ENCODE data around the gene PEX14.

Gene PEX14

DNA sequence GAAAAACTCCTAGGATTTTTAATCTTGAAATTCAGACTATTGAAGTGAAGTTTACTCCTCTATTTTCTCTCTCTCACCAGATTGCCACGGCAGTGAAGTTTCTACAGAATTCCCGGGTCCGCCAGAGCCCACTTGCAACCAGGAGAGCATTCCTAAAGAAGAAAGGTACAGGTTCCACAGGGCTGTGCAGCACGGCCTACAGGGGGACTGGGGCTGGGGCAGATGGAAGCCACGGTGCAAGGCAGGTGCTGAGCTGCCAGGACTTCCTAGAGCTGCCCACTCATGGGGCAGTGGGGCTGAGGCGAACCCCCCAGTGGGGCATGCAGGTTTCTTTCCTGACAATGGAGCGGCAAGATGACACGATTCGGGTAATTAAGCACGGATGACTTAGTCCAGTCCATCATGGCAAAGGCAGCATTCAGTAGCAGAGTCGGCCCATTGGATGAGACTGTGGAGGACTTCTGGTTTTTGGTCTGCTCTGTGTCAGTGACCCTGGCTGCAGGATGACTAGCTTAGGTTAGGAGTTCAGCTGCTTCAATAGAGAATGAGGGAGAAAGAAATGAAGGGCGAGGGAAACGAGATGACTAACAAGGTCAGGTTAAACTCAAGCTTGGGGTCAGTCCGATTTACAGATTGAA is 61.5 kb downstream of the PEX14 start:
- DNase-seq (ENCODE audit: low read depth) = no peak
- H3K4me3 ChIP-seq (ENCODE audit: low read depth, low read length) = no peak overlapping the region

DNA sequence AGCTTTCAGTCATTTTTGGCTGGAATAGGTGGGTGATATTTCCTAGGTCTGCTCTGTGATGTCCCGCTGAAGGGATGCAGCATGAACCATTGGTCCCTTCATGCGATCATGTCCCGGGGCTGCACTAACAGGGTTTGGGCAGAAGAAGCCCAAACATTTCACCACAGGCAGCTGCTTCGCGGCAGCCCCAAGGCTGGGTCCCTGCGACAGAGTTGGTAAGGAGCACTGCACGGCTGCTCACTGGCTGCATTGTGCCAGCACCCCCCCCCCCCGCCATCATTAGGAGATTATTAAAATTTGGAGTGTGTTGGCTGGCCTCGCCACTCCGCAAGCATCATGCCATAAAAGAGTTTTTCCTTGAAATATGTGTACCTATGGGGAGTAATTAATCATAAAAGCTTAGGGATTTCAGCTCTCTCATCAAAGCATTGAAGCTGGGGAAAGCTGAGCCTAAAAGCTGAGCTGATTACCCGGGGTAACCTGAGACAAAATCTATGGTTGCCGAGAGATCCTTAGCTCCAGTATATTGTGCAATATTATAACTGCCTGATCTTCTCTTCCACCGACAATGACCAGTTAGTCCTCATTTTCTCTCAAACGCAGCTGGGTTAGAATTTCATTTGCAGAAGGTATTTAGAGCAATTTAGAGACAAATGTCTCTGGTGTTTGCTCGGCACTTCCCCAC is 62.5 kb downstream of the PEX14 start:
- no peak for DNase-seq (ENCODE audit: low read depth)
- H3K4me3 ChIP-seq (ENCODE audit: low read depth, low read length) = no peak overlapping the region

DNA sequence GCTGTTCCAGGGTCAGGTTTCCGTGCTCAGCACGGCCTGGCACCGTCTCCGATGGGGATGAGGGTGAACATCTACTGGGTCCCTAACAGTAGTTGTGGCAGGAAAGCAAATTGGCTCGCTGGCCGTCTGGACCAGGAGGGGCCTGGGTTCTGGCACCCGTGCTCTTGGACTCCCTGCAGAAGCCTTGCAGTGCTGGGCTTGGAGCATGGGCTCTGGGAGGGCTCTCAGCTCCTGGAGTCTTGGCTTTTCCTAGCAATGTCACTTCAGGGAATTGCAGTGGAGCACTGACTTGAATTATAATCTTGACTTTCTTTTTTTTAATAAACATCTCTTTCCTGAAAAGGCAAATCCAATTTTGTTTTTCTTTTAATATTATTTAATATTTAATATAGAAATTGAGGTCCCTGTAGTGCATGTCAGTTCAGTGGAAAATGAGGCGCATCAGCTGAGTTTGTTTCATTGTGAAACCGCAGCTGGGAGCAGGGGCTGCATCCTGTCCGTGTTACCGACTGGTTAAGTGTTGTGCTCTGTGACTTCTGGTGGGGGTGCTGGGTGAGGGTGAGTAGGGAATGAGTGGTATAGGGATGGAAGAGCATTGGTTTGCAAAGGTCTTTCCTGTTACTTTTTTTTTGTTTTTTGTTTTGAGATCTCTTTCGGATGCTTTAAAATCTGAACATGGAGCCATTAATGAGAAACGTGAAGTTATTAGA is 64.1 kb downstream of the PEX14 start:
- no peak for DNase-seq (ENCODE audit: low read depth)
- H3K4me3 ChIP-seq (ENCODE audit: low read depth, low read length) = no peak overlapping the region

DNA sequence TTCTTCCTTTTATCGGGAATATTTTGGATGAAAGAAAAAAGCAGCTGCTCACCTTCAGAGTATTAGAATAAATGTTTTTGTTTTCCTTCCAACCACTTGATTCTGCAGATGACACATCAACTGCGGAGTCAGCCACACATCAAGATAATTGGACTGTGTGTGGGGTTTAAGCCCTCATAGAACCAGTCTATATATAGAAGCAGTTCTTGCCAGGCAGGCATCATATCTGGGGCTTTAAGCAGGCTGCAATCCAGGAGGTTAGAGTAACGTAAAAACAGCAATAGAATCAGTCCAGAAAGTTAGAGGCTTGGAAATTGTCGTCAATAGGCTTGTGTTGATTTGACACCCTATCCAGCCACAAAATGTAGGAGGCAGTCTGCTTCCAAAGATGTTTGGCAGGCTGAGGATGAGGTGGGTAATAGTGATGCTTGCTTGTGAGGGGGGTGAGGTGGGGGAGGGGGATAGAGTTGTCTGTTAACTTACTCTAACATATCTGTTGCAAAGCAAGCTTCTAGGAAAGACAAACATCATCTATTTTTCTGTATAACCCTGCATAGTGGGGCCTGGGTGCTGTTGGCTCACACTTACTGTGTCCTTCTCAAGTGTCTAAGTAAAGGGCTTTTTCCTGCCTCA is 64.8 kb downstream of the PEX14 start:
- DNase-seq (ENCODE audit: low read depth) = no peak
- H3K4me3 ChIP-seq (ENCODE audit: low read depth, low read length) = no peak overlapping the region

DNA sequence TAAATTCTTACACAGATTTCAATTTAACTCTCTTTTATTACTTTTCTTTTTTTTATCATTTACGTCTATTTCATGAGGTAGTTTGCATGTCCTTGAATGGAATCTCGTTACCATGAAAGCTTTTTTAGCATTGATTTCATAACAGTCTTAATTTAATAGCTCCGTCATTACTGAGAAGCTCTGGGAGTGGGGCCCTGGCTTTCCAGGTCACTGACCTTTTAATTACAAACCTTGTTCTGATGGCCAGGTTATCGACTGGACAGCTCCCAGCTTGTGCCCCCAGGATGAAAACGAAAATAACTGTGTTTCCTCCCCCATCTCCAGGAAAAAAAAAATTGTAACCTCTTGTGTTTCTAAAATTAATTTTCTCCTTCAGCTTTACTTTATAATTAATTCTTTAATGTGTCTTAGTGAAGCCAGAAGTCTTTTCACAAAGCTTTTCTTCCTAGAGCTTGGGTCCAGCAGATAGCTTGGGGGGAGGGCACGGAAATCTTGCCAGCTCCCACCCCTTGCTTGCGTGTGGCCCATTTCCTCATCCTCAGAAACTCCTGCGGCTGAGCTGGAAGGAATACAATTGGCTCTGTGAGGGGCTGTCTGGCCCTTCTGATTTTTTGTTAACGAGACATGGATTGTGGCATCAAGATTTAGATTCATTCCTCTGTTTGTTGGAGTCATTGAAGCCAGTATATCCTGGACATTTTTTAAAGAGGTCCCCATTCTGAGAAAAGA is 65.7 kb downstream of the PEX14 start:
- DNase-seq (ENCODE audit: low read depth) = no peak
- H3K4me3 ChIP-seq (ENCODE audit: low read depth, low read length) = no peak overlapping the region

DNA sequence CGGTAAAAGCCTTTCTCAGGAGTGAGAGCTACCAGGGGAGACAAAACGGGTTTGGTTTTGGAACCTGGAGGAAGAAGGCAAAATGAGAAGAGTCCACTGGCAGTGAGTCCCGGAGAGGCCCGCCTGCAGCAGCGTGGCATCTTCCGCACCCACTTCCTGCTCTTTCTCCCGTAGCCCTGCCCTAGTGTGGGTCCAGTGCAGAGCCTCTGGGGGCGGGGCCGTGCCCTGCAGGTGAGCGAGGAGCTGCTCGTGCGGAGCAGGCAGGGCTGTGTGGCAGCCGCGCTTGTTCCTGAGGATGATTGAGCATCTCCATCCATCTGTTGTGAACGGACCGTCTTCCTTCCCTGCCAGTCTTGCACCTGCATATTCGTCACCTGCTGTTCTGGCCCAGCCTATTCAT is 66.5 kb downstream of the PEX14 start:
- H3K4me3 ChIP-seq (ENCODE audit: low read depth, low read length) = no peak overlapping the region
- DNase-seq (ENCODE audit: low read depth) = no peak

DNA sequence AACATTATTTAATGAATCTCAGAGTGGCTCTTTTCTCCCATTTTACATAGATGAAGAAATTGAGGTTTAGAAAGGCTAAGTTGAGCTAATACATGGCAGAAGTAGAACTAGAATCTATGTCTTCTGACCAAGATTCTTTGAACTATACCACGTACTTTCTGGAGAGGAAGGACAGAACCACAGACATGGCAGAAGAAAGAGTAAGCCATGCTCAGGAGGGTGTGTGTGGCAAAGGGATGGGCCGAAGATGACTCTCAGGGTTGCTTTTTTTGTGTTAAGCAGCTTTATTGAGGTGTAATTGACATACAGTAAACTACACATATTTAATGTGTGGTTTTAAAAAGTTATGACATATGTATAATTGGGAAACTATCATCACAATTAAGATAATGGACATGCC is 69.5 kb downstream of the PEX14 start:
- no peak overlapping the region for H3K4me3 ChIP-seq (ENCODE audit: low read depth, low read length)
- DNase-seq (ENCODE audit: low read depth) = no peak

DNA sequence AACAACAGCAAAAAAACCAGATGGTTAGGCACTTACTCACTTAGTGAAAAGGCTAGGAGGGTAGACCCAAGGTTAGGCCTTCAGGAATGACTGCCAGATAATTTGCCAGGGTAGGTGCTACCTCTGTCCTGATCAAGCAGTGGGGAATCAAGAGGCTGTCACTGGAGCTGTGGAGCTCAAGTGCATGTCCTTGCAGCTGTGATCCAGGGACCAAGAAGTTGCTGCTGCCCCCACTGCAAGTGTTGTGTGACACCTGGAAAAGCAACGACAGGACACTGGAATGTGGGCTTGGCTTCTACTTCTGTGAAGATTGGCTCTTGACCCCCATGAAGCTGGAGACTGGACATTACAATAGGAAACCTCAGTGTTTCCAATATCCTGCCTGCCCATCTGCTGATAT is 72.1 kb downstream of the PEX14 start:
- DNase-seq (ENCODE audit: low read depth) = no peak
- H3K4me3 ChIP-seq (ENCODE audit: low read depth, low read length) = no peak overlapping the region

DNA sequence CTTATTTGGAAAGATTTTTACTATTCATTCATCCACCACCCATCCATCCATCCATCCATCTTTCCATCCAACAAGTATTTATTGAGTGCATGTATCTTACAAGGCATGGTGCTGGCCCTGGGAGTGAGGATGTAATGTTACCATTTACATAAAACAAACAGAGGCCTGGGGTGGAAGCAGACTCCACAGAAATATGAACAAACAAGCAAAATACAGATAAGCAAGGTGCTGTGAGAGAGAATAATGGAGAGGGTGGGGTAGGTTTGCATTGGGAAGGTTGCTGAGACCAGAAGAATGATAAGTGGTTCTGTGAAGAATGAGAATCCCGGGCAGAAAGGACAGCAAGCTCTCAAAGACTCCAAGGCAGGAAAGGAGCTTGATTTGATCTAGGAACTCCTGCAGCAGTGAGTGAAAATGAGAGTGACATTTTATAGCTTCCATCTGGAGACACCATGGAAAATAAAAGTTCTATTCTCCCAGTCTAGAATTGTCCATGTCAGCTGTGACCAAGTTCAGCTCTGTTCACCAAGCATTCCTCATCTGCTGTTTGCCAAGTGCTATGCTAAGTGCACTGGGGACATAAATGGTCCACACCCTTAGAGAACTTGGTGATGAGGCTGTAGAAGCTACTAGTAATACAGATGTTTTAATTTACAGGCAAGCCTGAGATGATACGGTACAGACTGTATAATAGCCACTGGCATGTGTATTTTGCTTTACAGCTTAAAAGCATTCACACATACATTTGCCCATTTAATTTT is 75.3 kb downstream of the PEX14 start:
- H3K4me3 ChIP-seq (ENCODE audit: low read depth, low read length) = no peak overlapping the region
- DNase-seq (ENCODE audit: low read depth) = no peak

DNA sequence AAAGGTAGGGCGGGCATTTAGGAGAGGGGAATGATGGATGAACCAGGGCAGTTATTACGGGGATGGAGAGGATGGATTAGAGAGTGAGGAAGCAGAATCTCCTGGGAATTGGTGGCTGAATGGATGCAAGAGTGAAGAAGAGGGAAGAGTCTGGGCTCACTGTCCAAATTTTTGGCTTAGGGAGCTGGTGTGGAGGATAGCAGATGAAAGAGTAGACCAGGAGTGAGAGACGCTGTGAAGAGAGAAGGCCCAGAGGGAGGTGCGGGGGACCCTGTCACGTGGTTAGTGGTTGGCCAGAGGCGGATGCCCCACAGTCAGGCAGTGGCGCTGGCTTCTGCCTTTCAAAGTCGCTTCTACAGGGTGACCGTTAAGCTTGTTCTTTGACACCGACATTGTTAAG is 78.4 kb downstream of the PEX14 start:
- no peak overlapping the region for H3K4me3 ChIP-seq (ENCODE audit: low read depth, low read length)
- no peak for DNase-seq (ENCODE audit: low read depth)

DNA sequence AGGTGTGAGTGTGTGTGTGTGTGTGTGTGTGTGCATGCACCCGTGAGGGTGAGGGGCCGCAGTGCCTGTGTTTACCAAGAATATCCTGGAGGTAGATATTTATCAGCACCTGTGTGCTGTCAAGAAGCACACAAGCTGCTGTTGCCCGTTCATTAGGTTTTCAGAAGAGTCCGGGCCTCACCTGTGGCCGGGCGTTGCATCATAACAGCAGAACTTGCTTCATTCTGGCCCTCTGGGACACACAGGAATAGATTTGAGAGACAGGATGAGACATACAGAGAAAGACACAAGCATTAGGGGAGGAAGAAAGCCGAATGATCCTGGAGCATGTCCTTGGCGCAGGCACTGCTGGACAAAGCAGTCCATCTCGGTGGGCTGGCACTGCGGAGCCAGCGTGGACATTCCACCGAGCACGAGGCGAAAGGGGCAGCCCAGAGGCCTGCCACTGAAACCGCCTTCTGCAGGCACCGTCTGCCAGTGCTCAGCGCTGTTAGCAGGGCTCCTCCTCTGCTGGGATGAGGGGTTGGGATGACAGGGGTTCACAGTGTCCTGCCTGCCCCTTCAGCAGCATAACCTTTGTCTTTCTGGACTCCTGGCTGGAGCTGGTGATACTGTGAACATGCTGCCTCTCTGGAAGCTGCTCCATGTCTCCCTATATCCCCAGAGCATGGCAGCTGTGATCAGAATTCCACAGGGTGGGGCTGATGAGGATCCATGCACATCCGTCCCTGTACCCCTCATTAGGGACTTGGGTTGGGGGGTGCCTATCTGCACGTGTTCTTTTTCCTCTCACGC is 81.1 kb downstream of the PEX14 start:
- no peak for DNase-seq (ENCODE audit: low read depth)
- no peak overlapping the region for H3K4me3 ChIP-seq (ENCODE audit: low read depth, low read length)

DNA sequence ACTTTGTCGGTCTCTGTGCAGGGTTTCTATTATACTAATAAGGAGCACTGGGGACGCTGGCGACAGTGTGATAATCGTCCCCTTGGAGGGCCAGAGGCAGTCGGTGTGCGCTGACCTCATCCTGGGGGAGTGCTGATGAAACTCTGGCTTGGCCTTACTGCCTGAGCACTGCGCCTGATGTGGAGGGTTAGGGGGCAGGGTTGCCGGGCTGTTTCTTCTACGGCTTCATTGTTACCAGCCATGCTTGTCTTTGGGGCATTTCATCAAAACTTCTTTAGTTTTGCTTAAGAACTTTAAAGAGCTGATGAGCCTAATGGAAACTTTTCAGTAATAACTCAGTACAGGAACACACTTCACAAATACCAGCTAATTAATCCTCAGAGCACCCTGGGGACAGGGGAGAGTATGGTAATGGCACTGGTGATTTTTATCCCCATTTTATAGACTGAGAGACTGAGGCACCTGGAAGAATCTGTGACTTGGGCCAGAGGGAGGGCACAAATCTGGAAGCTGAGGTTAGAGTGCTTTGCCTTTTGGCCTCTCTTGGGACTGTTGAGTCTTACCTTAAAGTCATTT is 81.8 kb downstream of the PEX14 start:
- DNase-seq (ENCODE audit: low read depth) = no peak
- H3K4me3 ChIP-seq (ENCODE audit: low read depth, low read length) = no peak overlapping the region

DNA sequence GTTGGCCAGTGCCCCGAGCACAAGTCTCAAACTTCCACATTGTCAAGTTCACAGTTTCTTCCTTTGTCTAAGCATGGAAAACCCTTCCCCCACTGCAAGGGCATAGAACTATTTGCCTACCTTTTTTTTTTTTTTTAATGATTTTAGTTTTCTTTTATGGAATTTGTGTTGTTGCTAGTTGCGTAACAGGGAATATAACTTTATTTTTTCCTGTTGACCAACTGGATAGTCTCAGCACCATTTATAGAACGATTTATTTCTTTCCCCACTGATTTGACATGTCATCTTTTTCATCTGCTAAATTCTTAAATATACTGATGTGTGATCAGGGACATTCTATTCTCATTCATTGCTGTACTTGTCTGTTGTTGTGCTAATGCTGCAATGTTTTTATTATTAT is 83.0 kb downstream of the PEX14 start:
- no peak overlapping the region for H3K4me3 ChIP-seq (ENCODE audit: low read depth, low read length)
- no peak for DNase-seq (ENCODE audit: low read depth)

DNA sequence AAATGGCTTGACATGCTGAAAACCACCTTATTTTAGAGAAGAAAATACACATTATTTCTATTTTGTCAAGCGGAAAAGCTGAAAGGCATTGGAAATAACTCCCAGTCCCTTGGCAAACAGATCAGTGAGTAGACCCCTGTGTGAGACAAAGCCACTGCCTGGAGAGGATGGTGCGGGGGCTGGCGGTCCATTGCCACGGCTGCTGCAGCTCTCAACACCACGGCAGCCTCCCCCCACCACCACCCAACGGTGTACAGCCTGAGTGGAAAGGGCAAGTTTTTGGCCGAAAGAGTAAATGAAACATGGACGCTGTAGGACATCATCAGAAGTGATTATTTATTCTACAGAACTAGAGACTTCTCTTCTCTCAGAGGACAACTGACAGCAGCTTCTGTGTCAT is 84.6 kb downstream of the PEX14 start:
- no peak for DNase-seq (ENCODE audit: low read depth)

DNA sequence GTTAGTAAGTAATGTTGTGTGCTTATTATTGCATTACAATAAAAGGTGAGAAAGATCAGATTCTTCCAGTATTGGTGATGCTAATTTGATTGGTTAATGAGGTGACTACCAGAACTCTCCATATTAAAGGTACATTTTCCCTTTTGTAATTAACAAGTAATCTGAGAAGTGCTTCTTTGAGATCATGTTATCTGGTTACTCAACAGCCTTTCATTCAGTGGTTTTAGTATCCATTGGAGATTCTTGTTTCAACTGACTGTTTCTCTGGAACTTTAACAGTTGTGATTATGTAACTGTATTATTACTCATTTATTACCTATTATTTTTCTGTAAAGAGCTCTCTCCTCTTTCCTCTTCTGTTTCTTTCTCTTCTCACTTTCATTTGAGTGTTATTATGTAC is 86.7 kb downstream of the PEX14 start:
- no peak overlapping the region for H3K4me3 ChIP-seq (ENCODE audit: low read depth, low read length)
- DNase-seq (ENCODE audit: low read depth) = no peak

More for the DNA sequence above, 84.6 kb downstream of the PEX14 start:
- no peak overlapping the region for H3K4me3 ChIP-seq (ENCODE audit: low read depth, low read length)

DNA sequence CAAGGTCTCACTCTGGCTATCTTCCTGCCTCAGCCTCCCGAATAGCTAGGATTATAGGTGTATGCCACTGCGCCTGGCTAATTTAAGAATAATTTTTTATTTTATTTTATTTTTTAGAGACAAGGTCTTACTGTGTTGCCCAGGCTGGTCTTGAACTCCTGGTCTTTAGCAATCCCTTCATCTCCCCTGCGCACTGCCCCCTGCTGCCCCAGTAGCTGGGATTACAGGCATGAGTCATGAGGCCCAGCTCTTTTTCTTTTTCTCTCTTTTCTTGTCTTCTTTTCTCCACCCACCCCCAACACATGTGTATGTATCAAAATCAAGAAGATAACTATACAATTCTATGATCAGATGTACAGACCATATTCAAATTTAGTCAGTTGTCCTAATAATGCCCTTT is 87.2 kb downstream of the PEX14 start:
- no peak for DNase-seq (ENCODE audit: low read depth)
- no peak overlapping the region for H3K4me3 ChIP-seq (ENCODE audit: low read depth, low read length)

DNA sequence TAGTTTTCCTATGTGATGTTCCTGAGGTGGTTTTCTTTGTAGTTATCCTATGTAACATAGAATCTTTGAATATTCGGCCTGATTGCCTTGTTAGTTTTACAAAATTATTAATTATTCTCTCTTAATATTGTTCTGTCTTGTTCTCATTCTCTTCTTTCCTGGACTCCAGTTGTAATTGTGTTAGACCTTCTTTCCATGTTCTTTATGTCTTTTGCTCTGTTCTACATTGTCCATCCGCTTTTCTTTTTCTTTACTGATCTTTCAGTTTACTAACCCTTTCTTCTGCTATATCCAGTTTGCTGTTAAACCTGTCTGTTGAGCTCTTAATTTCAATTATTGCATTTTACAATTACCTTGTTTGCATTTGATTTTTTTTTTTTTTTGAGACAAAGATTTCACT is 89.3 kb downstream of the PEX14 start:
- no peak for DNase-seq (ENCODE audit: low read depth)

DNA sequence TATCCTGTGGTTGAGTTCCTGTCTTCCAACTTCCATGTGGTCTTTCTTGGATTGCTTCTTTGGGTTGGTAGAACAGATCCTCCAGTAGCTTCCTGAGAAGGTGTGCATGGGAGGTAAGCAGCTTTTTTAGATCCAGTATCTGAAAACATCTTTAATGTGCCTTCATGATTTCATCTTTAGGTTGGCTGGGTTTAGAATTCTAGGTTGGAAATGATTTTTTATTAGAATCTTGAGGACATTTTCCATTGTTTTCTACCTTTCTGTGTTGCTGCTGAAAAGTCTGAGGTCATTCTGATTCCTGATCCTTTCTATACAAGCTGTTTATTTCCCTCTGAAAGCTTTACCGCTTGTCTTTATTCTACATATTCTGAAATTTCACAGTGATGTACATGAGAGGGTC is 94.8 kb downstream of the PEX14 start:
- no peak overlapping the region for H3K4me3 ChIP-seq (ENCODE audit: low read depth, low read length)
- no peak for DNase-seq (ENCODE audit: low read depth)

More for the DNA sequence above, 89.3 kb downstream of the PEX14 start:
- no peak overlapping the region for H3K4me3 ChIP-seq (ENCODE audit: low read depth, low read length)

All from skeletal muscle cell (primary cell).